EL (cell line): ENCODE measurements around the gene FXYD7.
"Not testable (repeated sequence)": the region's sequence is repeated elsewhere in the genome, so short reads cannot be mapped to it uniquely, and the experiment has no call there.

Experiments used
- DNase-seq: peaks from one replicate; pipeline ENCODE4 v3.0.0-alpha.2; 2016

FXYD7 gene

GRCh38 chr19:35143231-35143715, at the start of gene FXYD7:
FXYD7 (plus strand) TSS chr19:35143255; CDS start chr19:35143334, 79 bp downstream.
- DNase-seq: no peak

GRCh38 chr19:35093430-35093829, 49.6 kb upstream of the FXYD7 start:
- no peak for DNase-seq

GRCh38 chr19:35093941-35094647, 49.0 kb upstream of the FXYD7 start:
- DNase-seq: no peak

GRCh38 chr19:35094656-35095055, 48.4 kb upstream of the FXYD7 start:
- no peak for DNase-seq

- DNase-seq: no peak
These were observed 47.2 kb upstream of the FXYD7 start for GRCh38 chr19:35095667-35096368.

GRCh38 chr19:35098413-35099049, 44.5 kb upstream of the FXYD7 start:
- DNase-seq: no peak

- DNase-seq: no peak
These were observed 43.7 kb upstream of the FXYD7 start for GRCh38 chr19:35099155-35099896.

GRCh38 chr19:35099897-35100275, 43.2 kb upstream of the FXYD7 start:
- DNase-seq: no peak

GRCh38 chr19:35100588-35101533, 42.2 kb upstream of the FXYD7 start:
- no peak for DNase-seq

- not testable (repeated sequence) for DNase-seq
These were observed 41.1 kb upstream of the FXYD7 start for GRCh38 chr19:35101949-35102348.

GRCh38 chr19:35103614-35104013, 39.4 kb upstream of the FXYD7 start:
- not testable (repeated sequence) for DNase-seq

GRCh38 chr19:35104361-35104760, 38.7 kb upstream of the FXYD7 start:
- no peak for DNase-seq

GRCh38 chr19:35105047-35105410, 38.0 kb upstream of the FXYD7 start:
- no peak for DNase-seq

GRCh38 chr19:35105411-35106290, 37.4 kb upstream of the FXYD7 start:
- DNase-seq: no peak

GRCh38 chr19:35106291-35106583, 36.8 kb upstream of the FXYD7 start:
- DNase-seq: no peak

GRCh38 chr19:35106898-35107541, 36.0 kb upstream of the FXYD7 start:
- DNase-seq: no peak

GRCh38 chr19:35107545-35107944, 35.5 kb upstream of the FXYD7 start:
- peak; percentile 31 for DNase-seq

GRCh38 chr19:35108730-35109129, 34.3 kb upstream of the FXYD7 start:
- DNase-seq: no peak

GRCh38 chr19:35109395-35110112, 33.5 kb upstream of the FXYD7 start:
- DNase-seq: no peak

- DNase-seq: no peak
These were observed 32.1 kb upstream of the FXYD7 start for GRCh38 chr19:35110974-35111373.
